Measurements from ENCODE around the gene IGF2BP2.

The IGF2BP2 gene

DNA sequence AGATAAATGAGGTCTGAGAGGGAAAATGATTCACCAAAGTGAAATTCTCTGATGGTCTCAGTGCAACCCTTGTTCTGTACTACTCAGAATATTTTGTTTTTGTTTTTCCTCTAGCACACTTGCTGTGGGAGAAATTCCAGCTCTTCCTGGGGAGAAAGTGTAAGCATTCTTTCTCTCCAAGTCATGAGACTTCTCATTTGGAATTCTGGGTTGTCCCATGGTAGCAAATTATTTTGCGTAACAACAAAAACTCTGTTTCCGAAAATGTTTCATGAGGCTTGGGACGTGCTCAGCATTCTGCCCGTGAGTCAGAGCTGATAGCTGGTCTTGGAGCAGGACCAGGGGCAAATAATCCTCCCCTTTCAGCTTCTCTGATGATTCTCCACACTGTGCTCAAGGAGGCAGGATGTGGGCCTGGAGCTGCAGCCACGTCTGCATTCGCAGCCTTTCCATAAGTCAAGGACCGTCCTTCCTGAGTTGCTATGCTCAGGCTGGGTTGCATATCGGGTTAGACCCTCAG, 168.5 kb downstream of the IGF2BP2 start:
- Histone ChIP-seq H3K27ac (replicated peaks) (no peak overlapping the region), H3K27me3 (ENCODE audit: insufficient read depth, poor library complexity, severe bottlenecking) (peaks cover 2% of the 10 kb centered on the region), H3K4me3 (replicated peaks; ENCODE audit: insufficient read depth, low read length) (no peak overlapping the region)
- DNase-seq (ENCODE audit: low read depth in 1 of 2, low spot score in 1 of 2), result no peak
- no peak for TF ChIP-seq GABPA (IDR thresholded peaks at IDR 0.05; ENCODE audit: low read depth)

GRCh38 chr3:185655426-185656320, 169.2 kb downstream of the IGF2BP2 start:
- no peak for DNase-seq (ENCODE audit: low read depth in 1 of 2, low spot score in 1 of 2)
- Histone ChIP-seq H3K4me3 (replicated peaks; ENCODE audit: insufficient read depth, low read length) (no peak overlapping the region), H3K27ac (replicated peaks) (no peak overlapping the region), H3K27me3 (ENCODE audit: insufficient read depth, poor library complexity, severe bottlenecking) (peaks cover 2% of the 10 kb centered on the region)
- TF ChIP-seq SPI1 (IDR thresholded peaks at IDR 0.05; ENCODE audit: borderline replicate concordance, low read depth) (no peak), POLR2AphosphoS5 (IDR thresholded peaks at IDR 0.05; ENCODE audit: low read depth) (no peak), GABPA (IDR thresholded peaks at IDR 0.05; ENCODE audit: low read depth) (no peak)
- TF ChIP-seq, protein P1, sequence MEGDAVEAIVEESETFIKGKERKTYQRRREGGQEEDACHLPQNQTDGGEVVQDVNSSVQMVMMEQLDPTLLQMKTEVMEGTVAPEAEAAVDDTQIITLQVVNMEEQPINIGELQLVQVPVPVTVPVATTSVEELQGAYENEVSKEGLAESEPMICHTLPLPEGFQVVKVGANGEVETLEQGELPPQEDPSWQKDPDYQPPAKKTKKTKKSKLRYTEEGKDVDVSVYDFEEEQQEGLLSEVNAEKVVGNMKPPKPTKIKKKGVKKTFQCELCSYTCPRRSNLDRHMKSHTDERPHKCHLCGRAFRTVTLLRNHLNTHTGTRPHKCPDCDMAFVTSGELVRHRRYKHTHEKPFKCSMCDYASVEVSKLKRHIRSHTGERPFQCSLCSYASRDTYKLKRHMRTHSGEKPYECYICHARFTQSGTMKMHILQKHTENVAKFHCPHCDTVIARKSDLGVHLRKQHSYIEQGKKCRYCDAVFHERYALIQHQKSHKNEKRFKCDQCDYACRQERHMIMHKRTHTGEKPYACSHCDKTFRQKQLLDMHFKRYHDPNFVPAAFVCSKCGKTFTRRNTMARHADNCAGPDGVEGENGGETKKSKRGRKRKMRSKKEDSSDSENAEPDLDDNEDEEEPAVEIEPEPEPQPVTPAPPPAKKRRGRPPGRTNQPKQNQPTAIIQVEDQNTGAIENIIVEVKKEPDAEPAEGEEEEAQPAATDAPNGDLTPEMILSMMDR (IDR thresholded peaks at IDR 0.05; ENCODE audit: insufficient read depth, low read length), result no peak
- TF ChIP-seq, protein P2, sequence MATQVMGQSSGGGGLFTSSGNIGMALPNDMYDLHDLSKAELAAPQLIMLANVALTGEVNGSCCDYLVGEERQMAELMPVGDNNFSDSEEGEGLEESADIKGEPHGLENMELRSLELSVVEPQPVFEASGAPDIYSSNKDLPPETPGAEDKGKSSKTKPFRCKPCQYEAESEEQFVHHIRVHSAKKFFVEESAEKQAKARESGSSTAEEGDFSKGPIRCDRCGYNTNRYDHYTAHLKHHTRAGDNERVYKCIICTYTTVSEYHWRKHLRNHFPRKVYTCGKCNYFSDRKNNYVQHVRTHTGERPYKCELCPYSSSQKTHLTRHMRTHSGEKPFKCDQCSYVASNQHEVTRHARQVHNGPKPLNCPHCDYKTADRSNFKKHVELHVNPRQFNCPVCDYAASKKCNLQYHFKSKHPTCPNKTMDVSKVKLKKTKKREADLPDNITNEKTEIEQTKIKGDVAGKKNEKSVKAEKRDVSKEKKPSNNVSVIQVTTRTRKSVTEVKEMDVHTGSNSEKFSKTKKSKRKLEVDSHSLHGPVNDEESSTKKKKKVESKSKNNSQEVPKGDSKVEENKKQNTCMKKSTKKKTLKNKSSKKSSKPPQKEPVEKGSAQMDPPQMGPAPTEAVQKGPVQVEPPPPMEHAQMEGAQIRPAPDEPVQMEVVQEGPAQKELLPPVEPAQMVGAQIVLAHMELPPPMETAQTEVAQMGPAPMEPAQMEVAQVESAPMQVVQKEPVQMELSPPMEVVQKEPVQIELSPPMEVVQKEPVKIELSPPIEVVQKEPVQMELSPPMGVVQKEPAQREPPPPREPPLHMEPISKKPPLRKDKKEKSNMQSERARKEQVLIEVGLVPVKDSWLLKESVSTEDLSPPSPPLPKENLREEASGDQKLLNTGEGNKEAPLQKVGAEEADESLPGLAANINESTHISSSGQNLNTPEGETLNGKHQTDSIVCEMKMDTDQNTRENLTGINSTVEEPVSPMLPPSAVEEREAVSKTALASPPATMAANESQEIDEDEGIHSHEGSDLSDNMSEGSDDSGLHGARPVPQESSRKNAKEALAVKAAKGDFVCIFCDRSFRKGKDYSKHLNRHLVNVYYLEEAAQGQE (IDR thresholded peaks at IDR 0.05; ENCODE audit: insufficient replicate concordance, low read depth), result no peak

DNA sequence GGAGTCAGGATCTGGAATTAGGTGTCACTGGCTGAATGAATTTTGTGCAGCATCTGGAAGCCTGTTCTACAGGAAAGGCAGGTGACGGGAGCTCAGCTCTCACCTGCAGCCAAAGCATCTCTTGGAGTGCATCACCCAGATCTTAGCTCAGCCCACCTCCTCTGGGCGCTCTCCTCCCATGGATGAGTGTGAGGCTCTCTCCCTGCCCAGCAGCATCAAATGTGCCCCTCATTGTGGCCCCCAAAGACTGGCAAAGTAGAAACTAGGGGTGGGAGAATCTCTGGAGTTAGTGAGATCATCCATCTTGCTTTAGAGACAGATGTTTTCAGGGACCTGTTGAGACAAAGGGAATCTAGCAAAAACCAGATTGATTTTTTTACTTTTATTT, 170.1 kb downstream of the IGF2BP2 start:
- TF ChIP-seq SPI1 (IDR thresholded peaks at IDR 0.05; ENCODE audit: borderline replicate concordance, low read depth) (no peak), GABPA (IDR thresholded peaks at IDR 0.05; ENCODE audit: low read depth) (no peak), POLR2AphosphoS5 (IDR thresholded peaks at IDR 0.05; ENCODE audit: low read depth) (no peak)
- TF ChIP-seq, protein P2 (IDR thresholded peaks at IDR 0.05; ENCODE audit: insufficient replicate concordance, low read depth), result no peak
- TF ChIP-seq, protein P1 (IDR thresholded peaks at IDR 0.05; ENCODE audit: insufficient read depth, low read length), result no peak
- DNase-seq (ENCODE audit: low read depth in 1 of 2, low spot score in 1 of 2), result no peak
- no peak overlapping the region for H3K4me3 ChIP-seq (replicated peaks; ENCODE audit: insufficient read depth, low read length)
- H3K27me3 ChIP-seq (ENCODE audit: insufficient read depth, poor library complexity, severe bottlenecking), result peaks cover 2% of the 10 kb centered on the region
- H3K27ac ChIP-seq (replicated peaks), result no peak overlapping the region

GRCh38 chr3:185653949-185654757, 170.7 kb downstream of the IGF2BP2 start:
- H3K27me3 ChIP-seq (ENCODE audit: insufficient read depth, poor library complexity, severe bottlenecking), result no peaks in the 10 kb centered on the region
- TF ChIP-seq, protein P1 (IDR thresholded peaks at IDR 0.05; ENCODE audit: insufficient read depth, low read length), result no peak
- TF ChIP-seq SPI1 (IDR thresholded peaks at IDR 0.05; ENCODE audit: borderline replicate concordance, low read depth), result no peak
- TF ChIP-seq, protein P2 (IDR thresholded peaks at IDR 0.05; ENCODE audit: insufficient replicate concordance, low read depth), result no peak
- no peak for TF ChIP-seq POLR2AphosphoS5 (IDR thresholded peaks at IDR 0.05; ENCODE audit: low read depth)
- no peak for TF ChIP-seq GABPA (IDR thresholded peaks at IDR 0.05; ENCODE audit: low read depth)
- H3K27ac ChIP-seq (replicated peaks), result no peak overlapping the region
- H3K4me3 ChIP-seq (replicated peaks; ENCODE audit: insufficient read depth, low read length), result no peak overlapping the region
- DNase-seq (ENCODE audit: low read depth in 1 of 2, low spot score in 1 of 2), result no peak

All from HL-60 (cell line).